T-helper 9 cell (primary cell): ENCODE data around the gene DCAF10.
A peak's percentile ranks its signal among the peaks of the same experiment; 100 is the strongest.
"Not testable (repeated sequence)": the region's sequence is repeated elsewhere in the genome, so short reads cannot be mapped to it uniquely, and the experiment has no call there.

Experiments used
- DNase-seq: peaks from one replicate; pipeline ENCODE4 v3.0.0-alpha.2; 2020
- total RNA-seq, 2 donors: gene quantifications; one replicate each; lab custom pipeline; 2026; lab: John Stamatoyannopoulos, UW

The DCAF10 gene
- total RNA-seq, result 29.4 to 58.6 reads per million in 2 donors

DNA sequence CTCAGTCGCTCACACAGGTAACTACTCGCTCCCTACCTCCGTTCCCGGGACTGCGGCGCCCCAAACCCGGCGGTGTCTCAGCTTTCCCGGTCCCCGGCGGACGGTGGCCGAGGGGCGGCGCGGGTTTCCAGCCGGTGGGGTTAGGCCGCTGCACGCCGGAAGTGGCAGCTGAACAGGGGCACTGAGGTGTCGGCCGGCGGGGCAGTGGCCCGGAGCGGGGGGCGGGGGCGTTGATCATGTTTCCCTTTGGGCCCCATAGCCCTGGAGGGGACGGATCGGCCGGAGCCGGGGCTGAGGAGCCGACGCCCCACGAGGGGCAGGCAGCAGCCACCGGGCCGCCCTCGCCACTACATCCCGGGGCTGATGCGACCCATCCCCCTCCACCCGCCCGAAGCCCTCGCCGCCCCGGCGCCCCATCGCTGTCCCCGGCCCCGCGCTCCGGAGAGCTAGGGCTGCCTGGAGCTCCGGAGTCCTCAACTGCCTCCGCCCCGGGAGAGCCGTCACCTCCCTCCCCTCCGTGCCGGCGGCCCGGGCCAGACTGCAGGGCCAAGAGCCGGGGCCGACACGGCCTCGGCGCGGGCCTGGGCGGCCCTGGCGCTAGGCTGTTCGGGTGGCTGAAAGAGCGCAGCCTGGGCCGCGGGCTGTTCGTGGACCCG is at the start of gene DCAF10:
TSS of gene DCAF10 (plus strand) at position 167 of the 656 bp plus-strand sequence. CDS start at position 237, 70 bp downstream.
- peak; percentile 85 for DNase-seq

DNA sequence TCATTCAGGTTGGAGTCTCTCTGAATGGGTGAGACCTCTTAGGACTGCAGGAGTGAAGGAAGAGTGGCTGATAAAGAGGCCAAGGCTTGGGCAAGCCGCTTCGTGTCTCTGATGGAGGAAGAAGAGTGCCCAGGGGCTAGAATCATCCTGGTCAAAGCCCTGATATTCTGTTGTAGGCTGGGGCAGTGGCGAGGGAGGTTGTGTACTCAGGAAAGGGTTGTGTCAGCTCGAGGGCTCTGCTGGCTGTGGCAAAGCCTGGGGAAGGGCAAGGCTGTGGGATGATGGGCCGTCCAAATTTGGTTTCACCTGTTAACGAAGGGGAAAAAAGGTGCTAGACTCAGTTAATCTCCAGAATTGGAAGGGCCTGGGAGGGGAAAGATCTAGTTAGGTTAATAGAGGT is 49.4 kb upstream of the DCAF10 start:
- DNase-seq, result no peak

- DNase-seq, result not testable (repeated sequence)
Measured at GRCh38 chr9:37751704-37752103, 48.9 kb upstream of the DCAF10 start.

GRCh38 chr9:37752112-37752511 is 48.5 kb upstream of the DCAF10 start:
- not testable (repeated sequence) for DNase-seq

- DNase-seq, result no peak
Measured at GRCh38 chr9:37752642-37753488, 47.7 kb upstream of the DCAF10 start.

DNA sequence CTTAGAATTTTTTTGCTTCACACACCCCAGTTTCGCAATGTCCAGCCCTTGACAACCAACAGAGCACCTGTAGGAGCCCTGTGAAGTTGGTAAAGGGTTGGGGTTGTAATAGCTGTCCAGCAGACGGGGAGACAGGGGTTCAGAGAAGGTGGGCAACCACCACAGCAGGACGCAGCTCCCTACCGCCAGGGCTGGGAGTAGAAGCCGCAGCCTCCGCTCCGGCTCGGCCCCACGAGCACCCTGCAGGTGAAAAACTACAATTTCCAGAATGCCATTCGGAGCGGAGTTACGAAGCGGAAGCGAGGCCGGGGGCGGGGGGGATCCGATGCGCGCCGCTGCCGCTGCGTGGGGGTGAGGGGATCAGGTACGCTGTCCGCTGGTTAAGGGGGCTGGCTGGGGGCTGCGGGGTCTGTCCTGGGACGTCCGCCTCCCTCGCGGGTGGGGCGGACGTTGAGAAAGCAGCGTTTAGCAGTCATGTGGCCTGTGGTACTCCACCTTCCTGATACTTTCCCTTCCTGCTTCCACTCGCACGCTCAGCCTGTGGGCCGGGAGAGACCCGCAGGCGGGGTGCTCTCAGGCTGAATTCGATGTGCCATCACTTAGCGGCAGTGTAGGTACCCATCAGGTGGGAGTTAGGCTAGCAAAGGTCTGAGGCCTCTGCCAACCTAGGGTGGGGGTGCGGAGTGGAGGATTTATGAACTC is 47.0 kb upstream of the DCAF10 start, which contains the start of gene TRMT10B:
TSS of gene TRMT10B (plus strand) at position 317 of the 702 bp plus-strand sequence. CDS start 8,127 bp downstream, outside the sequence.
- peak; percentile 57 for DNase-seq

DNA sequence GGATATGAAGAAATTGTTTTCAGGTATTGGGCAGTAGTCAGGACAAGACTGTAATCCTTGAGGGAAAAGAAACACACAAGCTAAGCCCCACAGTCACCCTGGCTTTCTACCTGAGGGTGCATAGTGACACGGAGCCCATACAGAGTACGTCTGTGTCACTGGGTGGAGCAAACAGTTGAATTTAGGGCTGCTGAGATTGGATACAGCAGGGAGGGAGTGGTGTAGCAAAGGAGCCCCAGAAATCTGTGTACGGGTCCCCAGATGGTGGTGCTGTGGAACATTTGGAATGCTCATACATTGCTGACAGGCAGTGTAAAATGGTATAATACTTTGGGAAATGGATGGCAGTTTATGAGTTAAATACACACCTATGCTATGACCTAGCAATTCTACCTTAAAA is 41.9 kb upstream of the DCAF10 start:
- DNase-seq, result no peak

DNA sequence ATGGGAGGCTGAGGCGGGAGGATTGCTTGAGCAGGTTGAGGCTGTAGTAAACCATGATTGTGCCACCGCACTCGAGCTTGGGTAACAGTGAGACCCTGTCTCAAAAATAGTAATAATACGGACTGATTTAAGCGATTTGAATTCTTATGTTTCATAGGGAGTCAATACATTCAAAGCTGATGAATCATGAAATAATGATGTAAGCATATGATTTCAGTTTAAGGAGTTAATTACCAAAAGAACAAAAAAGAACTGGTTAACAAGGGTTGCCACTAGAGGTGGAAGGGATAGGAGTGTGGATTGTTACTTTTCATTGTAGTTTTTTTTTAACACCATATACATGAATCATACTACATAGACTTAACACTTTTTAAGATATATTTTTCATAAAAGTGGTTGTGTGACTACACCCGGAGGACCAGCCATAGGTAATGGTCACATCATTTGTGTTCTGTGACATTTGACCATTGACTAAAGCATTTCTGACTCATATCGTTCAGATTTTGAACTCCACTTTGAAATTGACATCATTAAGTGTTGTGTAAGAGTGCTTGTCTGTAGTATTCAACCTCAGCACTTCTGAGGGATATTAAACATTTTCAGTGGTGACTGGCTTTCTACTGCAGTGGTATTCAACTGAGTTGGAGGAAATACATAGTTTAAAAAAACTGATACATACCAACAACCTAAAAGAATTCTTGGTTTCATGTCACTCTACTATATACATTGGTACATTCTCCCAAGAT is 40.0 kb upstream of the DCAF10 start:
- no peak for DNase-seq

DNA sequence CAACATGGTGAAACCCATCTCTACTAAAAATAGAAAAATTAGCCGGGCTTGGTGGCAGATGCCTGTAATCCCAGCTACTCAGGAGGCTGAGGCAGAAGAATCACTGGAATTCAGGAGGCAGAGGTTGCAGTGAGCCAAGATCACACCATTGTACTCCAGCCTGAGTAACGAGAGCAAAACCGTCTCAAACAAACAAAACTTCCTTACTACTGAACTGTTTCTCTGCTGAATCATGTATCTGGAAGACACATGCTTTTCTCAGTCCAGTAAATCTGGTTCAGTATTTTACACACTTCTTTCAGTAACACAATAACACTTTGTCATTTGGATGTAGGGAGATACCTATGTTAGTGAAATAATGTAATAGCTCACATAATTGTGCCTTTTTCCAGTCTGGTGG is 39.1 kb upstream of the DCAF10 start:
- DNase-seq, result no peak

- DNase-seq, result not testable (repeated sequence)
Measured at GRCh38 chr9:37765263-37765662, 35.3 kb upstream of the DCAF10 start.

DNA sequence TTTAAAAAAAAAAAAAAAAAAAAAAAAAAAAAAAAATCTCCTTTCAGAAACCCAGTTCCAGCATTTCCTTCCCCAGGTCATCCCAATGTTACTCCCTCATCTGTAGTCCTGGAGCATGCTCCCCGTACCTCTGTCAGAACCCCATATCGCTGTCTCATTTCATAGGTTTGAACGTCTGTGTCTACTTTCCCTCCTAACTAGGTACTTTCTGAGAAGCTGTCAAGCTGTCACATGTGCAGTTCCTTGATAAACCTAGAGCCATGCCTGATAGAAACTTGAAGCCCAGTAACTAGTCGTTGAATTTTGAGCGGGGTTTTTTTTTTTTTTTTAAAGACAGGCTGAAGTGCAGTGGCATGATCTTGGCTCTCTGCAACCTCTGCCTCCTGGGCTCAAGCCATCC is 31.3 kb upstream of the DCAF10 start:
- no peak for DNase-seq

GRCh38 chr9:37769995-37770394 is 30.6 kb upstream of the DCAF10 start:
- DNase-seq, result no peak

- no peak for DNase-seq
Measured at GRCh38 chr9:37775216-37775919, 25.2 kb upstream of the DCAF10 start.

DNA sequence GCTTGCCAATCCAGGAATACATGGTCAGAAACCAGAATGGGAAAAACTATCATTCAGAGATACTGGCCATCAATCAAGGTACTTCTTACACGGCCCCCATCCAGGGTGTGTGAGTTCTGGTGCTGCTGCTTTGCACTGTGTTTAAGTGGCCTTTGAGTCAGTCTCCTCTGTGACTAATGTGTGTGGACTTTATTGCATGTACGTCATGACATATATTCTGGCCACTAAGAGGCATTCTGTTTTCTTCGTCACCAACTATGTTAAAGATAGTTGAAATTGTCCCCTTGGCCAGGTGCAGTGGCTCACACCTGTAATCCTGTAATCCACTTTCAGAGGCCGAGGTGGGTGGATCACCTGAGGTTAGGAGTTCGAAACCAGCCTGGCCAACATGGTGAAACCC is 24.3 kb upstream of the DCAF10 start:
- DNase-seq, result no peak

GRCh38 chr9:37778534-37778933 is 22.1 kb upstream of the DCAF10 start:
- no peak for DNase-seq

GRCh38 chr9:37784291-37784615 is 16.3 kb upstream of the DCAF10 start:
- DNase-seq, result no peak

DNA sequence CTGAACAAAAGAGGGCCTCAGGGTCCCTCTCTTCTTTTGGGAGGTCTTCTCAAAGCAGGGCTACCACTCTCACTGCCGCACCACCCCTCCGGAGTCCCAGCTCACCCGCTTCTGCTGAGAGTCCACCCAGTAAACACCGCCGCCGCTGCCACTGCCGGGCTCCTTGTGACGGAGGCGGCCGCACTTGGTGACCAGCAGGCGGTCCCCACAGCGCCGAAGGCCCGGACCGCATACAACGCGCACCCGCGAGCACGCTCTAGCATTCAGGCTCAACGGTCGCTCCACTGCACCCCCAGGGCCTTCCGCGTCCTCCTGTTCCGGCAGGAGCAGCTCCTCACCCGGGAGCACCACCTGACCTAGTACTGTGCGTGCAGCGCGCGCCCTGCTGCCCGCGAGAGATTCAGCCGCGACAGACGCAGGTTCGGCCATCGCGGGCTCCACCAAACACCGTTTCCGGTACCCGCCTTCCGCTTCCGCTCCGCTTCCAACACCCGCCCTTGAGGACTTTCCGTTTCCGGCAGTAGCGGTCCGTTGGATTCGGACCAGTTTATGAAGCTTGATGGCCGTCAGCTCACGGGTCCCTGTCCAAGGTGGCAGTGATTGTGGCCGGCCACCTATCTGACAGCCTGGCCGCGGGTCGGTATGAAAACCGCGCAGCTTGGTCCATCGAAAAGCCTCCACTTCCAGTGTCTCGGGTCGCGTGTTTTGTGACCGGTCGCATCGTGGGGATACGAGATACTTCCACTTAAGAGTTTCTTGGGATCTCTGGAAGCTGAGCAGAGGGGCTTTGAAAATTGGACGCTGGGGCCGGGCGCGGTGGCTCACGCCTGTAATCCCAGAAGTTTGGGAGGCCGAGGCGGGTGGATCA is 15.7 kb upstream of the DCAF10 start, which contains the start of gene EXOSC3:
TSS of gene EXOSC3 (minus strand) at position 449 of the 868 bp plus-strand sequence. CDS start at position 429, 20 bp downstream.
- peak; percentile 78 for DNase-seq

GRCh38 chr9:37787059-37787458 is 13.5 kb upstream of the DCAF10 start:
- no peak for DNase-seq

- DNase-seq, result no peak
Measured at GRCh38 chr9:37788332-37788731, 12.3 kb upstream of the DCAF10 start.

- DNase-seq, result no peak
Measured at GRCh38 chr9:37790096-37790495, 10.5 kb upstream of the DCAF10 start.

DNA sequence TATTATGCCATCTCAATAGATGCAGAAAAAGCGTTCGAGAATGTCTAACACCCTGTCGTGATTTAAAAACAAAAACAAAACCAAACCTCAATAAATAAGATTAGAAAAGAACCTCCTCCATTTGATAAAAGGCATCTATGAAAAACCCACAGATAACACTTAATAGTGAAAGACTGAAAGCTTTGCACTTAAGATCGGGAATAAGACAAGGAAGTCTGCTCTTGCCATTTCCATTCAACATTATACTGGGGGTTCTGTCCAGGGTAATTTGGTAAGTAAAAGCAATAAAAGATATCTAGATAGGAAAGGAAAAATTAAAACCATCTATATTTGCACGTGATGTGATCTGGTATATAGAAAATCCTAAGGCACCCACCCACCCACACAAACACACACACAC is 8.5 kb upstream of the DCAF10 start:
- no peak for DNase-seq
